Adipocyte (in vitro differentiated cells): ENCODE data around the gene CAMK1D.
A peak's percentile ranks its signal among the peaks of the same experiment; 100 is the strongest.

Experiments used
- DNase-seq: peaks from one replicate; pipeline ENCODE4 v3.0.0-alpha.2; 2015; ENCODE audit warnings: low read depth
- H3K27me3 ChIP-seq: replicated peaks from 2 replicates; pipeline ENCODE4 v1.7.0; 2013; ENCODE audit warnings: mild to moderate bottlenecking, low read length, moderate library complexity; ENCODE audit not compliant: control insufficient read depth, insufficient read depth
- H3K36me3 ChIP-seq: 2 replicates; pipeline ENCODE4 v1.7.0; 2013; ENCODE audit warnings: low read length, mild to moderate bottlenecking, moderate library complexity; ENCODE audit not compliant: control insufficient read depth, insufficient read depth, severe bottlenecking
- H3K4me1 ChIP-seq: 2 replicates; pipeline ENCODE4 v1.7.0; 2013; ENCODE audit warnings: mild to moderate bottlenecking, low read length, moderate library complexity; ENCODE audit not compliant: control insufficient read depth, insufficient read depth
- H3K4me3 ChIP-seq: 2 replicates; pipeline ENCODE4 v1.7.0; 2013; ENCODE audit warnings: mild to moderate bottlenecking, low read length, moderate library complexity
- H3K9ac ChIP-seq: 2 replicates; pipeline ENCODE4 v1.7.0; 2013; ENCODE audit warnings: mild to moderate bottlenecking, low read length, moderate library complexity
- H3K9me3 ChIP-seq: 2 replicates; pipeline ENCODE4 v1.7.0; 2013; ENCODE audit warnings: mild to moderate bottlenecking, low read length, moderate library complexity; ENCODE audit not compliant: control insufficient read depth

CAMK1D gene

GRCh38 chr10:12513003-12513365, 163.6 kb downstream of the CAMK1D start:
- H3K27me3 ChIP-seq: no peaks in the 10 kb centered on the region
- no peak overlapping the region for H3K4me3 ChIP-seq
- H3K9ac ChIP-seq: no peak overlapping the region
- H3K9me3 ChIP-seq: no peaks in the 10 kb centered on the region
- no peaks in the 10 kb centered on the region for H3K36me3 ChIP-seq
- H3K4me1 ChIP-seq: no peaks in the 10 kb centered on the region
- no peak for DNase-seq

- no peaks in the 10 kb centered on the region for H3K36me3 ChIP-seq
- no peaks in the 10 kb centered on the region for H3K9me3 ChIP-seq
- H3K4me3 ChIP-seq: no peak overlapping the region
- H3K9ac ChIP-seq: no peak overlapping the region
- no peaks in the 10 kb centered on the region for H3K27me3 ChIP-seq
- no peak for DNase-seq
- no peaks in the 10 kb centered on the region for H3K4me1 ChIP-seq
These were observed 164.7 kb downstream of the CAMK1D start for GRCh38 chr10:12513775-12514673.

- Histone ChIP-seq H3K36me3 (no peaks in the 10 kb centered on the region), H3K9ac (no peak overlapping the region), H3K27me3 (no peaks in the 10 kb centered on the region), H3K9me3 (peaks cover 10% of the 10 kb centered on the region), H3K4me1 (no peaks in the 10 kb centered on the region), H3K4me3 (no peak overlapping the region)
- DNase-seq: no peak
These were observed 168.7 kb downstream of the CAMK1D start for GRCh38 chr10:12518024-12518423.

- H3K9me3 ChIP-seq: peaks cover 17% of the 10 kb centered on the region
- H3K4me3 ChIP-seq: no peak overlapping the region
- no peaks in the 10 kb centered on the region for H3K4me1 ChIP-seq
- no peaks in the 10 kb centered on the region for H3K36me3 ChIP-seq
- no peak overlapping the region for H3K9ac ChIP-seq
- no peaks in the 10 kb centered on the region for H3K27me3 ChIP-seq
- no peak for DNase-seq
These were observed 172.1 kb downstream of the CAMK1D start for GRCh38 chr10:12521423-12521822.

- H3K4me1 ChIP-seq: peaks cover 4% of the 10 kb centered on the region
- no peak overlapping the region for H3K4me3 ChIP-seq
- H3K36me3 ChIP-seq: no peaks in the 10 kb centered on the region
- no peak for DNase-seq
- H3K9me3 ChIP-seq: peaks cover 15% of the 10 kb centered on the region
- H3K27me3 ChIP-seq: no peaks in the 10 kb centered on the region
- H3K9ac ChIP-seq: no peak overlapping the region
These were observed 177.0 kb downstream of the CAMK1D start for GRCh38 chr10:12526311-12526710.

- Histone ChIP-seq H3K9me3 (peaks cover 3% of the 10 kb centered on the region), H3K36me3 (no peaks in the 10 kb centered on the region), H3K9ac (no peak overlapping the region), H3K27me3 (no peaks in the 10 kb centered on the region), H3K4me1 (peaks cover 9% of the 10 kb centered on the region), H3K4me3 (no peak overlapping the region)
- peak; percentile 22 for DNase-seq
These were observed 180.6 kb downstream of the CAMK1D start for GRCh38 chr10:12529976-12530375.

- Histone ChIP-seq H3K9ac (no peak overlapping the region), H3K4me1 (peaks cover 9% of the 10 kb centered on the region), H3K36me3 (no peaks in the 10 kb centered on the region), H3K4me3 (no peak overlapping the region), H3K9me3 (no peaks in the 10 kb centered on the region), H3K27me3 (no peaks in the 10 kb centered on the region)
- no peak for DNase-seq
These were observed 182.2 kb downstream of the CAMK1D start for GRCh38 chr10:12531305-12532220.

GRCh38 chr10:12533151-12533550, 183.8 kb downstream of the CAMK1D start:
- no peaks in the 10 kb centered on the region for H3K36me3 ChIP-seq
- no peaks in the 10 kb centered on the region for H3K9me3 ChIP-seq
- DNase-seq: no peak
- H3K4me3 ChIP-seq: no peak overlapping the region
- peaks cover 9% of the 10 kb centered on the region for H3K4me1 ChIP-seq
- H3K27me3 ChIP-seq: no peaks in the 10 kb centered on the region
- no peak overlapping the region for H3K9ac ChIP-seq

- no peak overlapping the region for H3K4me3 ChIP-seq
- peaks cover 13% of the 10 kb centered on the region for H3K4me1 ChIP-seq
- H3K9ac ChIP-seq: no peak overlapping the region
- H3K36me3 ChIP-seq: no peaks in the 10 kb centered on the region
- no peak for DNase-seq
- no peaks in the 10 kb centered on the region for H3K9me3 ChIP-seq
- no peaks in the 10 kb centered on the region for H3K27me3 ChIP-seq
These were observed 184.4 kb downstream of the CAMK1D start for GRCh38 chr10:12533723-12534122.

GRCh38 chr10:12534824-12535223, 185.5 kb downstream of the CAMK1D start:
- peaks cover 24% of the 10 kb centered on the region for H3K4me1 ChIP-seq
- DNase-seq: no peak
- H3K27me3 ChIP-seq: no peaks in the 10 kb centered on the region

GRCh38 chr10:12535656-12536055, 186.3 kb downstream of the CAMK1D start:
- Histone ChIP-seq H3K4me3 (no peak overlapping the region), H3K9ac (no peak overlapping the region), H3K9me3 (no peaks in the 10 kb centered on the region), H3K27me3 (no peaks in the 10 kb centered on the region), H3K4me1 (peaks cover 32% of the 10 kb centered on the region), H3K36me3 (no peaks in the 10 kb centered on the region)
- DNase-seq: no peak

More at GRCh38 chr10:12534824-12535223, 185.5 kb downstream of the CAMK1D start:
- H3K36me3 ChIP-seq: no peaks in the 10 kb centered on the region
- no peak overlapping the region for H3K4me3 ChIP-seq
- H3K9me3 ChIP-seq: no peaks in the 10 kb centered on the region
- no peak overlapping the region for H3K9ac ChIP-seq
